ENCODE data around the gene CHD9.

The CHD9 gene

GRCh38 chr16:53053967-53054669 is 673 bp upstream of the CHD9 start:
- Histone ChIP-seq H2AFZ (ENCODE audit: low read depth, low read length) (peak overlapping the region; percentile 85), H3K27me3 (ENCODE audit: insufficient read depth, low read length) (no peaks in the 10 kb centered on the region), H3K4me3 (ENCODE audit: low read length) (peak overlapping the region; percentile 71)

DNA sequence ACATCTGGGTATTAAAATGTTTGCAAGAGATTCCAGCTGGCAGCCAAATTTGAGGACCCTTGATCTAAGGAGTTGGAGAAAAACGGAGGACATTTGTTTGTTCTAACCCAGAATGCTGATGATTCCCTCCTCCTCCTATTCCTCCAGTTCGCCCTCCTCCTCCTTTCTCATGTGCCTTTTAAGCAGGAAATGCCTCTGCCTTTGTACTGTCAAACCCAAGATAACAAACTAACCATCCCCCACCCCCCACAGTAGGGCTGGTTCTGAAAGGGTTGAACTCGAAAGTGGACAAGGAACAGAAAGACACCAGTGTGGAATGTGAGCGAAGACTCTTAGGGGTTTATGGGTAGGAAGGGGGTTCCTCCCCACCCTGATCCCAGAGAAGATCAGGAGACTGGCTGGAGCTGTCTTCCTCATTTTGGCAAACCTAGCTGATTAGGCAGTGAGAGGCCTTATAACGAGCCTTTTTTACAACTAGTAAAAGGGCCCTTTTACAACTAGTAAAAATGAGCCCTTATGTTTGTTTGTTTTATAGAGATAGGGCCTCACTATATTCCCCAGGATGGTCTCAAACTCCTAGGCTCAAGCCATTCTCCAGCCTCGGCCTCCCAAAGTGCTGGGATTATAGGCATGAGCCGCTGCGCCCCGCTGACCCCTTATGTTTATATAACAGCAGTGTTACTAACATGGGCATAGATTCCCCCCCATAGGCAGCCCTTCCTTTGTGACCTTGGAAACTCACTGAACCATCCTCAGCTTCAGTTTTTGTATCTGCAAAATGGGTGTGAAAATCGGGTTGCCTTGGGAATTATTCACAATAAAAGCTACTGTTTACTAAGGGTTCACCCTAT is 975 bp downstream of the CHD9 start:
- H3K36me3 ChIP-seq (ENCODE audit: insufficient read depth, low read length) = no peaks in the 10 kb centered on the region
- H3K4me3 ChIP-seq (ENCODE audit: low read length) = peak overlapping the region; percentile 71
- no peaks in the 10 kb centered on the region for H3K9me3 ChIP-seq (ENCODE audit: low read length)
- H2AFZ ChIP-seq (ENCODE audit: low read depth, low read length) = peak overlapping the region; percentile 85
- H3K27me3 ChIP-seq (ENCODE audit: insufficient read depth, low read length) = no peaks in the 10 kb centered on the region
- H3K4me1 ChIP-seq (ENCODE audit: insufficient read depth, low read length) = peaks cover 11% of the 10 kb centered on the region

More at GRCh38 chr16:53053967-53054669, 673 bp upstream of the CHD9 start:
- no peaks in the 10 kb centered on the region for H3K36me3 ChIP-seq (ENCODE audit: insufficient read depth, low read length)
- H3K4me1 ChIP-seq (ENCODE audit: insufficient read depth, low read length) = peaks cover 11% of the 10 kb centered on the region
- no peaks in the 10 kb centered on the region for H3K9me3 ChIP-seq (ENCODE audit: low read length)

GRCh38 chr16:53056392-53056881 is 1.6 kb downstream of the CHD9 start:
- Histone ChIP-seq H3K9me3 (ENCODE audit: low read length) (no peaks in the 10 kb centered on the region), H2AFZ (ENCODE audit: low read depth, low read length) (no peak overlapping the region), H3K27me3 (ENCODE audit: insufficient read depth, low read length) (no peaks in the 10 kb centered on the region), H3K36me3 (ENCODE audit: insufficient read depth, low read length) (no peaks in the 10 kb centered on the region), H3K4me3 (ENCODE audit: low read length) (no peak overlapping the region), H3K4me1 (ENCODE audit: insufficient read depth, low read length) (peaks cover 11% of the 10 kb centered on the region)

DNA sequence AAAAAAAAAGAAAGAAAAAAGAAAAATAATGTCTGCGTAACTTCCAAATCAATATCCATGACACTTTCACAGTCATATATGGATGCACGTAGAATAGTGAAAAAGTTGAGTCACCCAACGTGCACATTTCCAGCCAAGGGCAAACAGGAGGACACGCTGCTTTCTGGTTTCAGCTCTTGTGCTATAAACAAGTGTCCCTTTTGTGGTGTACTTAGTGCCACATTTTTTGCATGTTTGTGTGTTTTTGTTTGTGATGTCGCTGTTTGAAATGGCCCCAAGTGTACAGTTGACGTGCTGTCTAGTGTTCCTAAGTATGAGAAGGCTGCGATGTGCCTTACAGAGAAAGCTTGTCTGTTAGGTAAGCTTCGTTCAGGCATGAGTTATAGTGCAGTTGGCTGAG is 2.9 kb downstream of the CHD9 start:
- Histone ChIP-seq H3K36me3 (ENCODE audit: insufficient read depth, low read length) (no peaks in the 10 kb centered on the region), H3K4me3 (ENCODE audit: low read length) (no peak overlapping the region), H3K27me3 (ENCODE audit: insufficient read depth, low read length) (no peaks in the 10 kb centered on the region), H3K4me1 (ENCODE audit: insufficient read depth, low read length) (peaks cover 11% of the 10 kb centered on the region), H3K9me3 (ENCODE audit: low read length) (no peaks in the 10 kb centered on the region), H2AFZ (ENCODE audit: low read depth, low read length) (no peak overlapping the region)

GRCh38 chr16:53058441-53058840 is 3.6 kb downstream of the CHD9 start:
- H2AFZ ChIP-seq (ENCODE audit: low read depth, low read length) = no peak overlapping the region
- no peak overlapping the region for H3K4me3 ChIP-seq (ENCODE audit: low read length)
- H3K27me3 ChIP-seq (ENCODE audit: insufficient read depth, low read length) = no peaks in the 10 kb centered on the region
- no peaks in the 10 kb centered on the region for H3K9me3 ChIP-seq (ENCODE audit: low read length)
- peaks cover 11% of the 10 kb centered on the region for H3K4me1 ChIP-seq (ENCODE audit: insufficient read depth, low read length)
- no peaks in the 10 kb centered on the region for H3K36me3 ChIP-seq (ENCODE audit: insufficient read depth, low read length)

- Histone ChIP-seq H3K4me3 (ENCODE audit: low read length) (no peak overlapping the region), H3K4me1 (ENCODE audit: insufficient read depth, low read length) (peaks cover 11% of the 10 kb centered on the region), H3K36me3 (ENCODE audit: insufficient read depth, low read length) (no peaks in the 10 kb centered on the region), H3K9me3 (ENCODE audit: low read length) (no peaks in the 10 kb centered on the region), H3K27me3 (ENCODE audit: insufficient read depth, low read length) (no peaks in the 10 kb centered on the region), H2AFZ (ENCODE audit: low read depth, low read length) (no peak overlapping the region)
Observed at GRCh38 chr16:53058882-53059281, 4.1 kb downstream of the CHD9 start.

DNA sequence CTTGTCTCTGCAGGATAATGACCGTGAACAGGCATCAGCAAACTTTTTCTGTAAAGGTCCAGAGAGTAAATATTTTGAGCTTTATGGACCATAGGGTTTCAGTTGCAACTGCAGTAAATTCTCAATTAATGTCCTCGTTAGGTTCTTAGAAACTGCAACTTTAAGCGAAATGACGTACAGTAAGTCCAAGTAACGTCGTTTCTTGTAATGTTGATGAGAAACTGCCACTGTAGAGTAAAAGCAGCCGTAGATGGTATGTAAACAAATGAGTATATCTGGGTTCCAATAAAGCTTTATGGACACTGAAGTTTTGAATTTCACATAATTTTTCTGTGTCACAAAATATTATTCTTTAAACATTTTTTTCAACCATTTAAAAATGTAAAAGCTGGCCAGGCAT is 4.9 kb downstream of the CHD9 start:
- Histone ChIP-seq H3K27me3 (ENCODE audit: insufficient read depth, low read length) (no peaks in the 10 kb centered on the region), H3K4me3 (ENCODE audit: low read length) (no peak overlapping the region), H2AFZ (ENCODE audit: low read depth, low read length) (no peak overlapping the region), H3K9me3 (ENCODE audit: low read length) (no peaks in the 10 kb centered on the region), H3K4me1 (ENCODE audit: insufficient read depth, low read length) (peaks cover 7% of the 10 kb centered on the region), H3K36me3 (ENCODE audit: insufficient read depth, low read length) (no peaks in the 10 kb centered on the region)

GRCh38 chr16:53061256-53061655 is 6.5 kb downstream of the CHD9 start:
- no peaks in the 10 kb centered on the region for H3K36me3 ChIP-seq (ENCODE audit: insufficient read depth, low read length)
- H3K4me1 ChIP-seq (ENCODE audit: insufficient read depth, low read length) = no peaks in the 10 kb centered on the region
- H3K4me3 ChIP-seq (ENCODE audit: low read length) = no peak overlapping the region

GRCh38 chr16:53061701-53062159 is 6.9 kb downstream of the CHD9 start:
- Histone ChIP-seq H3K27me3 (ENCODE audit: insufficient read depth, low read length) (no peaks in the 10 kb centered on the region), H2AFZ (ENCODE audit: low read depth, low read length) (no peak overlapping the region), H3K4me1 (ENCODE audit: insufficient read depth, low read length) (no peaks in the 10 kb centered on the region), H3K4me3 (ENCODE audit: low read length) (no peak overlapping the region), H3K36me3 (ENCODE audit: insufficient read depth, low read length) (no peaks in the 10 kb centered on the region), H3K9me3 (ENCODE audit: low read length) (no peaks in the 10 kb centered on the region)

More at GRCh38 chr16:53061256-53061655, 6.5 kb downstream of the CHD9 start:
- Histone ChIP-seq H2AFZ (ENCODE audit: low read depth, low read length) (no peak overlapping the region), H3K27me3 (ENCODE audit: insufficient read depth, low read length) (no peaks in the 10 kb centered on the region), H3K9me3 (ENCODE audit: low read length) (no peaks in the 10 kb centered on the region)

DNA sequence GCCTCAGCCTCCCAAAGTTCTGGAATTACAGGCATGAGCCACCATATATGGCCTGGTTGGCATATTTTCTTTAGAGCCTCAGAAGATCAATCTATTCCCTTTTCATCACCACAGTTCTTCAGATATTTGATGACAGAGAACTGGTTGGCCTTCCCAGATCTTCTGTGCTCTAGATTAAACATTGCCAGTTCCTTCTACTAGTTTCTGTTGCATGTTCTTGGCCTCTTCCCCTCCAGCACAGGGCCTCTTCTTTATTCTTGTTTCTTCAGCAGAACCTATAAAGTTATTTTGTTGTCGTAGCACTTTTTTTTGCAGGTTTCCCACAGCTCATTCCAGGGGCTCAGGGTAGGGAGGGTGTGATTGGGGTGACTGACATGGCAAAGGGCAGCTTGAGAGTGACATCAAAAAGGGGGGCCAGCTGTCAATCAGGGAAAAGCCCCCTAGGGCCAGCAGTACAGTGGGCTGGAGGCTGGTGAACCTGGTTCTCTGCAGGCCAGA is 9.3 kb downstream of the CHD9 start:
- no peaks in the 10 kb centered on the region for H3K27me3 ChIP-seq (ENCODE audit: insufficient read depth, low read length)
- no peaks in the 10 kb centered on the region for H3K9me3 ChIP-seq (ENCODE audit: low read length)
- no peaks in the 10 kb centered on the region for H3K36me3 ChIP-seq (ENCODE audit: insufficient read depth, low read length)
- no peak overlapping the region for H3K4me3 ChIP-seq (ENCODE audit: low read length)
- no peak overlapping the region for H2AFZ ChIP-seq (ENCODE audit: low read depth, low read length)
- H3K4me1 ChIP-seq (ENCODE audit: insufficient read depth, low read length) = no peaks in the 10 kb centered on the region

DNA sequence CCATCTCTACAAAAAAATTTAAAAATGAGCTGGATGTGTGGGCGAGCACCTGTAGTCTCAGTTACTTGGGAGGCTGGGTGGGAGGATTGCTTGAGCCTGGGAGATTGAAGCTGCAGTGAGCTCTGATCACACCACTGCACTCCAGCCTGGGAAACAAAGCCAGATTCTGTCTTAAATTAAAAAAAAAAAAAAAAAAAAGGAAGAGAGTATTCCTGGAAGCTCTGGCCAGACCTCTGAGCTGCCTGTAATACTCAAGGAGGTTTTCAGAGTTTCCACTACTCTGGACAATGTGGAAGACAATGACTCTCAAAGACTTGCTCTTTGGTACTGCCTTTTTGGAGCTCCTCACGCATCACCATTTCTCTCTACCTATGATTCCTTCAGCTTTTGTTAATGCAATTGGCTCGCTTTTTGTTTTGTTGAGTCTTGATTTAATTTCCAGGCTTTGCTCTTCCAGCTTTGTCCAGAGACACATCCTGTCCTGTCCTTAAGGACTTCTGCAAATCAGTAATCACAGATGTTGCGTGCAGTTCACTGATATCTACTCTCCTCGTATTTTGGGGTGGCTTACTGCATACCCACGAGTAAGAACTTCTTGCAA is 10.8 kb downstream of the CHD9 start:
- Histone ChIP-seq H3K4me1 (ENCODE audit: insufficient read depth, low read length) (no peaks in the 10 kb centered on the region), H3K36me3 (ENCODE audit: insufficient read depth, low read length) (no peaks in the 10 kb centered on the region), H3K9me3 (ENCODE audit: low read length) (no peaks in the 10 kb centered on the region), H2AFZ (ENCODE audit: low read depth, low read length) (no peak overlapping the region), H3K27me3 (ENCODE audit: insufficient read depth, low read length) (no peaks in the 10 kb centered on the region), H3K4me3 (ENCODE audit: low read length) (no peak overlapping the region)

- H3K36me3 ChIP-seq (ENCODE audit: insufficient read depth, low read length) = no peaks in the 10 kb centered on the region
- H3K9me3 ChIP-seq (ENCODE audit: low read length) = no peaks in the 10 kb centered on the region
- H3K27me3 ChIP-seq (ENCODE audit: insufficient read depth, low read length) = no peaks in the 10 kb centered on the region
- H3K4me3 ChIP-seq (ENCODE audit: low read length) = no peak overlapping the region
- peaks cover 8% of the 10 kb centered on the region for H3K4me1 ChIP-seq (ENCODE audit: insufficient read depth, low read length)
- no peak overlapping the region for H2AFZ ChIP-seq (ENCODE audit: low read depth, low read length)
Observed at GRCh38 chr16:53067675-53068074, 12.9 kb downstream of the CHD9 start.

DNA sequence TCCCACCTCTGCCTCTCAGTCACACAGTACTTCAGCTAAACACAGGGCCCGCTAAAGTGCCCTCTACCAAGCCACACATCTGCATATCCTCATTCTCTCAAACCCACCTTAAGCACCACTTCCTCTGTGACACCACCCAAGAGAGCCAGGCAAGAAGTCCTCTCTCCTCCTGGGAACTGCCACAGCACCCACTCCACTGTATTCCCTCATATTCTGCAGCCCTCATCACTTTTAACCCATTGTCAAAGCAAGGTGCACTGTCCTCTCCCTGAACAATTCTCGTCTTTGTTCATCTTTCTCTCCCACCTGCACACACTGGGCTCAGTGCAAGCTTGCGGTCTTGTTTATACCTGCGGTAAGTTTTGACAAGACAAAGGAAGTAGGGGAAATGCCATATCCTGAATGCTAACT is 13.6 kb downstream of the CHD9 start:
- Histone ChIP-seq H3K36me3 (ENCODE audit: insufficient read depth, low read length) (no peaks in the 10 kb centered on the region), H2AFZ (ENCODE audit: low read depth, low read length) (no peak overlapping the region), H3K9me3 (ENCODE audit: low read length) (no peaks in the 10 kb centered on the region), H3K27me3 (ENCODE audit: insufficient read depth, low read length) (no peaks in the 10 kb centered on the region), H3K4me3 (ENCODE audit: low read length) (no peak overlapping the region), H3K4me1 (ENCODE audit: insufficient read depth, low read length) (peaks cover 8% of the 10 kb centered on the region)
